Activated naive CD8-positive, alpha-beta T cell treated with anti-CD3 and anti-CD28 coated beads for 36 hours (primary cell): ENCODE results near the gene CNTNAP4. TPM values are rescaled to one million over a fixed set of nuclear protein-coding genes. Genes with fewer than 3 reads are reported as not detected.

Source experiments
- DNase-seq: peaks from one replicate; pipeline ENCODE4 v3.0.0; 2021
- H3K27ac Mint-ChIP-seq: one replicate; pipeline ENCODE4 v1.8.0; 2022; ENCODE audit warnings: mild to moderate bottlenecking, moderate library complexity, mixed read lengths
- H3K27me3 Mint-ChIP-seq: one replicate; pipeline ENCODE4 v1.8.0; 2022; ENCODE audit warnings: mild to moderate bottlenecking, mixed read lengths
- H3K36me3 Mint-ChIP-seq: one replicate; pipeline ENCODE4 v1.8.0; 2021; ENCODE audit warnings: mild to moderate bottlenecking, mixed read lengths
- H3K4me1 Mint-ChIP-seq: one replicate; pipeline ENCODE4 v1.8.0; 2021; ENCODE audit warnings: mixed read lengths
- H3K4me3 Mint-ChIP-seq: one replicate; pipeline ENCODE4 v1.8.0; 2022; ENCODE audit warnings: mild to moderate bottlenecking, moderate library complexity, mixed read lengths
- H3K9me3 Mint-ChIP-seq: one replicate; pipeline ENCODE4 v1.8.0; 2022; ENCODE audit warnings: mixed read lengths
- total RNA-seq, 2 experiments: library from RNA; stranded (reverse); gene quantifications; one replicate each; pipeline ENCODE4 v1.2.3, GENCODE V29; 2021

CNTNAP4 gene
- total RNA-seq, 2 experiments from 2014 or later = not detected

DNA sequence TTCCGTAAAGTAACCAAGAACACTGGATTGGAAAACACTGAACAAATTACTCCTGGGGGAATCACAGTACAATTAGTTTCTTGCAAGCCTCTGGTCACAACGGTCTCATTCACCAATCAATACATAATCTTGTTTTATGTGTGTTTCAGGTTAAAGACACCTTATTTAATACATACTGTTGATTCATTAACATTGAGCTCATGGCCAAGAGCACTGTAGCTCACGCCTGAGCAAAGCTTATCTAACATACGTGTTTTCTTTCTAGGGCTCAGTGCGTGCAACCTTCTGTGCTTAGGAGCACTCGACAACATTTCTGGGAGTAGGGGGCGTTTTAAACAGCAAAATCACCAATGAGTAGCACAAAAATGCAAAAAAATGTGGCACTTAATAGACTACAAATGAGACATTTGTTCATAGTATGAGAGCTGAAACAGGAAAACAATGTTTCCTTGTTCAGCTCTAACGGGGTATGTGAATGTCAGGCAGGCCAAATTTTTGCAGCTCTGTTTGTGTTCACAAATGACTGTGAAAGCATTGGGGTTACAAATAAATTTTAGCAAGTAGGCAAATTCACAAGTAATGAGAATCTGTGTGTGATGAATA lies 206.2 kb downstream of the CNTNAP4 start:
- Mint-ChIP-seq H3K4me1 (no peaks in the 10 kb centered on the region), H3K4me3 (no peak overlapping the region), H3K9me3 (no peaks in the 10 kb centered on the region), H3K27ac (no peak overlapping the region), H3K27me3 (no peaks in the 10 kb centered on the region), H3K36me3 (no peaks in the 10 kb centered on the region)
- DNase-seq = no peak

DNA sequence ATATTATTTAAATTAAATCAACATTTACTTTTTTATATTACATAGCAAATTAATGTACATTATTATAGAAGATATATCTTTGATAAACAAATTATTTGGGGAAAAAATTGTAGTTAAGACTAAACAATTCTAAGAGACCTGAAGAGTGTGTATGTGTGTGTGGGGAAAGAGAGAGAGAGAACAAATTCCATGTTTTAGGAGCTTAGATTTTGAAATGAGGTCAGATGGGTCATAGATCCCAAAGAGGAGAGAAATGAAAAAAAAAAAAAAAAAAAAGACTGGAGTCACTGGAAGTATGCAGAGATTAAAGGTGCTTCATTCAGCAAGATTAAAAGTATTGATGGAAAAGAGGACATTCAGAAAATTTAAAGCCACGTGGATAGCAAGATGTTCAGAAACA lies 206.8 kb downstream of the CNTNAP4 start:
- Mint-ChIP-seq H3K27me3 (no peaks in the 10 kb centered on the region), H3K27ac (no peak overlapping the region), H3K4me3 (no peak overlapping the region), H3K36me3 (no peaks in the 10 kb centered on the region), H3K9me3 (no peaks in the 10 kb centered on the region), H3K4me1 (no peaks in the 10 kb centered on the region)
- DNase-seq = no peak

DNA sequence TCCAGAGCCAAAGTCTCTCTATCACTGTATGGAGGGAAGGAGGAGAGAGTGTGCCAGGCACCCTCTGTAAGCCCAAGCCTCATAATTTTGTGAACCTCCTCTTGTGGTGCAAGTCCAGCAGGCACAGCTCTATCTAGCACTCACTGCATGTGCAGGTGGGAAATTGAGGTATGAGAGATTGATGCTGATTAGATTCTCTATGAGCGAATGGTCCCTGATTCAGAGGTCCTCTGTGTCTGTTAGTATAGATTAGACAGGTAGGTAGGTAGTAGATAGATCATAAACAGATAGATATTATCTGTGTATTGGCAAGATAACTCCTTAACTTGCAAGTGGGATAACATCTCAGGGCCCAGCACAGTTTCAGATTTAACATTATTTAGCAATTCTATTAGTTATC lies 209.5 kb downstream of the CNTNAP4 start:
- Mint-ChIP-seq H3K27me3 (no peaks in the 10 kb centered on the region), H3K9me3 (peaks cover 7% of the 10 kb centered on the region), H3K4me3 (no peak overlapping the region), H3K36me3 (no peaks in the 10 kb centered on the region), H3K27ac (no peak overlapping the region), H3K4me1 (no peaks in the 10 kb centered on the region)
- no peak for DNase-seq

DNA sequence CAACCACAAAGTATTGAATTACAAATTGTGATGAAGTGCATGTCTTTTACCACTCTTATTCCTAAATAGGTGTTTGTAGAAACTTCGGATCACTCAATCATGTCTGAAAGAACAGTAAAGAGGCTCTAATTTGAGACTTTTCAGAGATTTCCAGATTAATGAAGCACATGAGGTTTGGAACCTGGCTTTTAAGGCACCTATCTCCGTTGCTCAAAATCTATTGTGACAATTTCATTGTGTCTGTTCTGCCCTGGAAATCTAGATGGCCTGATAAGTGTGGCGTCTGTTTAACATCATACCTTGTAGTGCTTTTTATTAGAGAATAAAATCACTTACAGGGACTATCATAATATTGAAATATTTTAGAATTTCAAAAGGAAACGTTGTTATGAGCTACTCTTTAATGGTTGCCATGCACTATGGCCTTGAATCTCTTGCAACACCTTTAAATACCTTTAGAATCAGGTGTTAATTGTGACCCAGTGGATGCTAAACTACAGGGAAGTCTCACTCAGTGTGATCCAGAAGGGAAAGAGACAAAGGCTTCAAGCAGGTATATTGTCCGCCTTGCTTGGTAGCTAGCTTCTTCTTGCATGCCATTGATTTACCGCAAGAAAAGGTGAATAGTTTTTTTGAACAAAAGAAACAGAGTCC lies 210.3 kb downstream of the CNTNAP4 start:
- Mint-ChIP-seq H3K36me3 (no peaks in the 10 kb centered on the region), H3K4me1 (no peaks in the 10 kb centered on the region)

GRCh38 chr16:76488065-76488417 lies 210.8 kb downstream of the CNTNAP4 start:
- DNase-seq = no peak
- Mint-ChIP-seq H3K36me3 (no peaks in the 10 kb centered on the region), H3K4me3 (no peak overlapping the region), H3K9me3 (peaks cover 10% of the 10 kb centered on the region), H3K27ac (no peak overlapping the region), H3K4me1 (no peaks in the 10 kb centered on the region), H3K27me3 (no peaks in the 10 kb centered on the region)

More for the DNA sequence above, 210.3 kb downstream of the CNTNAP4 start:
- Mint-ChIP-seq H3K4me3 (no peak overlapping the region), H3K27ac (no peak overlapping the region), H3K27me3 (no peaks in the 10 kb centered on the region), H3K9me3 (peaks cover 10% of the 10 kb centered on the region)
- no peak for DNase-seq

DNA sequence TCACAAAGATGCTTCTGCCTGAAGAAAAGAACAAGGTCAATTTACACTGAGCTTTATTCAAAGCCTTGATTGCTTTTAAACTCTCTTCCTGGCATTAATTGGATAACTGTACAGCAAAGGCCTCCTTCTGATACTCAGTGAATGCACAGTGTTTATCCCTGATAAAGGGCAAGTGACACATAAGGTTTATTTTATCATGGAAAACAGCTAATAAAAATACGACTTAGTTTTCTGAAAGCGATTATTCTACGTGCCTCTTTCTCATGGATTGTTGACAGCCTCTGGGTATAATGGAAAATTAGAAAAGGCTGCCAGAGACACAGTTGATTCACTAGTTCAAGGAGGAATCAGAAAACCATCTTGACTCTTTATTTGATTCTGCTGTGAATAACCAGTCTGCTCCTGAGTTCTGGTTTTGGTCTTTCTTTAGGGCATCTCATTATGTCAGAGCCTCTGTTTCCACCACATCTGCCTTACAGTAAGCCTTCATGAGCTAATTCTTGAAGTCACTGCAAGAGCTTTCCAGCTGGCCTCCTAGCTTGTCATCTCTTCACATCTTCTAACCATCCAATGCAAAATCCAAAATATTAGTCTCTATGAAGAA lies 212.9 kb downstream of the CNTNAP4 start:
- DNase-seq = no peak
- H3K4me3 Mint-ChIP-seq = no peak overlapping the region
- no peaks in the 10 kb centered on the region for H3K4me1 Mint-ChIP-seq
- H3K27ac Mint-ChIP-seq = no peak overlapping the region
- H3K27me3 Mint-ChIP-seq = no peaks in the 10 kb centered on the region
- peaks cover 11% of the 10 kb centered on the region for H3K9me3 Mint-ChIP-seq
- no peaks in the 10 kb centered on the region for H3K36me3 Mint-ChIP-seq

DNA sequence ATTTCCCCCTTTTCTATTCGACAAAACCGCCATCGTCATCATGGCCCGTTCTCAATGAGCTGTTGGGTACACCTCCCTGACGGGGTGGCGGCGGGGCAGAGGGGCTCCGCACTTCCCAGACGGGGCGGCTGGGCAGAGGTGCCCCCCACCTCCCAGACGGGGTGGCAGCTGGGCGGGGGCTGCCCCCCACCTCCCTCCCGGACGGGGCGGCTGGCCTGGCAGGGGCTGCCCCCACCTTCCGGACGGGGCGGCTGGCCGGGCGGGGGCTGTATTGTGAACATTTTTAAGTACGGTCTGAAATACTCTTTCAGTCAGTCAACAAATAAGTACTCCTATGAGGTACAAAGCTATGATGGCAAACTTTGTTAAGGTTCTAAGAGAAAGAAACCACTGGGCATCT lies 222.8 kb downstream of the CNTNAP4 start:
- Mint-ChIP-seq H3K4me3 (no peak overlapping the region), H3K4me1 (no peaks in the 10 kb centered on the region), H3K27me3 (no peaks in the 10 kb centered on the region), H3K36me3 (no peaks in the 10 kb centered on the region), H3K27ac (no peak overlapping the region), H3K9me3 (no peaks in the 10 kb centered on the region)
- no peak for DNase-seq

DNA sequence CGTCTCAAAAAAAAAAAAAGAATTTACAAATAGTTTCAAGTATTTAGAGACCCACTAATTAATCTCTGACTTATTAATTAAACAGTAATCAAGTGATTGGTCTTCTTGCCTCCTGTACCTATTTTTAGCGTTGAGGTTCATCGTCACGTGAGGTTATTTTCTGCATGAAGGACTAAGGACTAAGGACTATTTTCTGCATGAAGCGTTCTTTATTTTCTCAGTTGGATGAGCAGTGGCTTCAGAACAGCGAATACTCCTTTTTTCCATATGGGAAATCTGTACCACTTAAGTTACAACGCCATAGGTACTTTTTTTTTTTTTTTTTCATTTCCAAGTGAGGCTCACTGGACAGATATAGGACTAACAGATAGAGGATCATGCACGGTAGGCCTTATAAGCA lies 224.9 kb downstream of the CNTNAP4 start:
- no peak overlapping the region for H3K4me3 Mint-ChIP-seq
- H3K27ac Mint-ChIP-seq = no peak overlapping the region
- H3K4me1 Mint-ChIP-seq = no peaks in the 10 kb centered on the region
- no peaks in the 10 kb centered on the region for H3K36me3 Mint-ChIP-seq
- no peak for DNase-seq
- no peaks in the 10 kb centered on the region for H3K27me3 Mint-ChIP-seq
- no peaks in the 10 kb centered on the region for H3K9me3 Mint-ChIP-seq

DNA sequence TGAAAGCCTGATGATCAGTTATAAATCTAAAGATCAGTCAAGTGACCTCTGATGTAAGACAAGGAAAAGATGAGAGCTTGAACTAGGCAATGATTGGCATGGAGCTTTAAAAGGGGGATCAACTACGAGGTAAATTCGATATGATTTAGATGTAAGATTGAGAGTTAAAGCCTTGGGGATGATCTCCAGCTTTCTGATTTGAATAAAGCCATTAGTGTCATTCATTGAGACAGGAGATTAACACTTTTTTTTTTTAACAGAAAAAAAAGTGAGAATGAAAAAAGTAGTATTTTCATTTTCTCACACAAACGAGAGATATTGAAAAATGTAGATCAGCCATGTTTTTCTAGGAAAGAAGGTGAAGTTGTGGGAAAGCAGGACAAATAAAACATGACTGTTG lies 225.4 kb downstream of the CNTNAP4 start:
- H3K9me3 Mint-ChIP-seq = no peaks in the 10 kb centered on the region
- no peak for DNase-seq
- H3K4me1 Mint-ChIP-seq = no peaks in the 10 kb centered on the region
- H3K27me3 Mint-ChIP-seq = no peaks in the 10 kb centered on the region
- H3K36me3 Mint-ChIP-seq = no peaks in the 10 kb centered on the region
- H3K27ac Mint-ChIP-seq = no peak overlapping the region
- H3K4me3 Mint-ChIP-seq = no peak overlapping the region

- no peak overlapping the region for H3K4me3 Mint-ChIP-seq
These were observed 225.9 kb downstream of the CNTNAP4 start for GRCh38 chr16:76503091-76503490.

DNA sequence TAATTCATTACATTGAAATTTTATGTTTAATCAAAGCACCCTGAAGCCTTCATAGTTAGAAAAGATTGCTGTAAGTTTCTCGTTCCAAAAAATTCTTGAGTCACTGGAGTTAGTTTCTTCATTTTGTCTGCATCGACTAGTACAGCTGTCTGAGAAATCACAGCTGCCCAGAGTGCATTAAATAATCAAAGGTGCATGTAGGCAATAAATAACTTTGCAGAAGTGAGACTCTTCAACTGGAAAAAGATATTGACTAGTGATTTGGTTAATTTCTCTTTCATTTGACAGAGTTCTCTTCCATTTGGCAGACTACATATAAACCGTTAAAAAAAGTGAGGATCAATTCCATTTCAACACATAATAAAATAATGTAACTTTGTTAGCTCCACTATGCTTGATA lies 234.0 kb downstream of the CNTNAP4 start:
- DNase-seq = no peak
- no peaks in the 10 kb centered on the region for H3K27me3 Mint-ChIP-seq
- no peak overlapping the region for H3K4me3 Mint-ChIP-seq
- H3K4me1 Mint-ChIP-seq = no peaks in the 10 kb centered on the region
- H3K27ac Mint-ChIP-seq = no peak overlapping the region
- peaks cover 1% of the 10 kb centered on the region for H3K9me3 Mint-ChIP-seq
- no peaks in the 10 kb centered on the region for H3K36me3 Mint-ChIP-seq

More at GRCh38 chr16:76503091-76503490, 225.9 kb downstream of the CNTNAP4 start:
- no peaks in the 10 kb centered on the region for H3K27me3 Mint-ChIP-seq
- DNase-seq = no peak
- no peaks in the 10 kb centered on the region for H3K36me3 Mint-ChIP-seq
- H3K27ac Mint-ChIP-seq = no peak overlapping the region
- no peaks in the 10 kb centered on the region for H3K4me1 Mint-ChIP-seq
- no peaks in the 10 kb centered on the region for H3K9me3 Mint-ChIP-seq

GRCh38 chr16:76518781-76519180 lies 241.6 kb downstream of the CNTNAP4 start:
- Mint-ChIP-seq H3K9me3 (no peaks in the 10 kb centered on the region), H3K36me3 (no peaks in the 10 kb centered on the region), H3K4me1 (no peaks in the 10 kb centered on the region), H3K27me3 (no peaks in the 10 kb centered on the region), H3K27ac (no peak overlapping the region), H3K4me3 (no peak overlapping the region)
- DNase-seq = no peak

- H3K4me3 Mint-ChIP-seq = no peak overlapping the region
- H3K9me3 Mint-ChIP-seq = no peaks in the 10 kb centered on the region
- H3K27me3 Mint-ChIP-seq = no peaks in the 10 kb centered on the region
- H3K27ac Mint-ChIP-seq = no peak overlapping the region
- no peaks in the 10 kb centered on the region for H3K36me3 Mint-ChIP-seq
- no peak for DNase-seq
- no peaks in the 10 kb centered on the region for H3K4me1 Mint-ChIP-seq
These were observed 247.2 kb downstream of the CNTNAP4 start for GRCh38 chr16:76524356-76524755.

GRCh38 chr16:76524769-76525168 lies 247.6 kb downstream of the CNTNAP4 start:
- no peak for DNase-seq
- H3K27ac Mint-ChIP-seq = no peak overlapping the region
- no peaks in the 10 kb centered on the region for H3K36me3 Mint-ChIP-seq

DNA sequence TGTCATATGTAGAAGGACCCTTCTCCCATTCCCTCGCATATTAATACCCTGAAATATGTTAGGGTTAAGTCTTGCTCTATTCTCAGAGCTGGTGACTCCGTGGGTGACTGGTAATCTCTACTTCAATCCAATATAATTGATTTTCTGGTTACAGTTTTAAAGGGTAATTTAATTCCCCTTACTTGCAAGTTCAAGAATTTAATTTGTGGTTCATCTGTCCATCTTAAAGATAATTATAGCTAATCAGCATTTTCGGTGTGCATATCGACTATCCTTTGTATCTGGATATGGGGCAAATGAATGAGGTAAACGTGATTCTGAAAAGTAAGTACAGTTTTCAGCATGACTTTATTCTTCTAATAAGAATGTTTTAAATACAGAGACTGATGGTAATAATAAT lies 250.0 kb downstream of the CNTNAP4 start:
- H3K27ac Mint-ChIP-seq = no peak overlapping the region
- H3K9me3 Mint-ChIP-seq = no peaks in the 10 kb centered on the region
- no peaks in the 10 kb centered on the region for H3K36me3 Mint-ChIP-seq
- no peak for DNase-seq
- no peaks in the 10 kb centered on the region for H3K4me1 Mint-ChIP-seq
- no peak overlapping the region for H3K4me3 Mint-ChIP-seq
- no peaks in the 10 kb centered on the region for H3K27me3 Mint-ChIP-seq

More at GRCh38 chr16:76524769-76525168, 247.6 kb downstream of the CNTNAP4 start:
- H3K9me3 Mint-ChIP-seq = no peaks in the 10 kb centered on the region
- no peaks in the 10 kb centered on the region for H3K4me1 Mint-ChIP-seq
- no peaks in the 10 kb centered on the region for H3K27me3 Mint-ChIP-seq
- H3K4me3 Mint-ChIP-seq = no peak overlapping the region

- H3K4me1 Mint-ChIP-seq = no peaks in the 10 kb centered on the region
- no peaks in the 10 kb centered on the region for H3K36me3 Mint-ChIP-seq
- H3K4me3 Mint-ChIP-seq = no peak overlapping the region
- no peaks in the 10 kb centered on the region for H3K9me3 Mint-ChIP-seq
- no peaks in the 10 kb centered on the region for H3K27me3 Mint-ChIP-seq
- DNase-seq = no peak
- H3K27ac Mint-ChIP-seq = no peak overlapping the region
These were observed 251.9 kb downstream of the CNTNAP4 start for GRCh38 chr16:76529120-76529519.
